Karpas-422 (cell line): ENCODE data around the gene ACSM4. TPM values are rescaled to one million over a fixed set of nuclear protein-coding genes. Genes with fewer than 3 reads are reported as not detected.
A peak's percentile ranks its signal among the peaks of the same experiment; 100 is the strongest.
"Not testable (repeated sequence)": the region's sequence is repeated elsewhere in the genome, so short reads cannot be mapped to it uniquely, and the experiment has no call there.

Source experiments
- DNase-seq: peaks from one replicate; pipeline ENCODE4 v3.0.0-alpha.2; 2015
- H2AFZ ChIP-seq: fragments of 200-600 bp; sonication (generic); 2 replicates; pipeline ENCODE4 v1.6.1; 2014; ENCODE audit warnings: antibody characterized with exemption, low read length, mixed read lengths
- H3K27ac ChIP-seq: fragments of 200-600 bp; sonication (generic); 2 replicates; pipeline ENCODE4 v1.5.1; 2014; ENCODE audit warnings: mild to moderate bottlenecking, low read length, moderate library complexity
- H3K27me3 ChIP-seq: fragments of 200-600 bp; sonication (generic); 2 replicates; pipeline ENCODE4 v1.6.1; 2014; ENCODE audit warnings: low read length, mixed read lengths
- H3K36me3 ChIP-seq: fragments of 200-600 bp; sonication (generic); 2 replicates; pipeline ENCODE4 v1.6.1; 2014; ENCODE audit warnings: low read length, mixed read lengths; ENCODE audit not compliant: insufficient read depth
- H3K4me1 ChIP-seq: fragments of 200-600 bp; sonication (generic); 2 replicates; pipeline ENCODE4 v1.6.1; 2014; ENCODE audit warnings: mild to moderate bottlenecking, low read length, mixed read lengths
- H3K4me2 ChIP-seq: fragments of 200-600 bp; sonication (generic); 2 replicates; pipeline ENCODE4 v1.6.1; 2014; ENCODE audit warnings: low read length, low read depth, mild to moderate bottlenecking; ENCODE audit not compliant: poor library complexity, severe bottlenecking
- H3K4me3 ChIP-seq: fragments of 200-600 bp; sonication (generic); 2 replicates; pipeline ENCODE4 v1.5.1; 2014; ENCODE audit warnings: mild to moderate bottlenecking, antibody characterized with exemption, low read length, mixed read lengths
- H3K79me2 ChIP-seq: fragments of 200-600 bp; sonication (generic); 2 replicates; pipeline ENCODE4 v1.6.1; 2014; ENCODE audit warnings: mild to moderate bottlenecking, low read length, mixed read lengths
- H3K9ac ChIP-seq: fragments of 200-600 bp; sonication (generic); 2 replicates; pipeline ENCODE4 v1.6.0; 2014; ENCODE audit warnings: low read length
- H3K9me2 ChIP-seq: fragments of 200-600 bp; sonication (generic), shearing (Covaris generic); replicated peaks from 2 replicates; pipeline ENCODE4 v1.6.0; 2014; ENCODE audit warnings: mild to moderate bottlenecking, low read length, moderate library complexity; ENCODE audit not compliant: insufficient read depth
- H3K9me3 ChIP-seq: fragments of 300-700, 200-600 bp; sonication (generic); 2 replicates; pipeline ENCODE4 v1.6.1; 2014; ENCODE audit warnings: low read length, mixed read lengths
- H4K20me1 ChIP-seq: fragments of 200-600 bp; sonication (generic); 2 replicates; pipeline ENCODE4 v1.6.1; 2014; ENCODE audit warnings: mild to moderate bottlenecking, antibody characterized with exemption, low read length, low read depth; ENCODE audit not compliant: insufficient read depth
- total RNA-seq: library from RNA; depleted of rRNA; stranded (reverse); fragments of >200 nt; shearing (Covaris generic); gene quantifications from 2 replicates; pipeline ENCODE4 v1.2.3, GENCODE V29; 2014; ENCODE audit warnings: low replicate concordance

Gene ACSM4
- total RNA-seq, 1 experiment from 2014 or later: not detected

GRCh38 chr12:7304456-7304855, 584 bp downstream of the ACSM4 start:
- DNase-seq: no peak
- Histone ChIP-seq H3K4me3 (no peak overlapping the region), H3K36me3 (no peaks in the 10 kb centered on the region), H2AFZ (no peak overlapping the region), H3K9me2 (no peaks in the 10 kb centered on the region), H3K27me3 (no peaks in the 10 kb centered on the region), H3K27ac (no peak overlapping the region), H3K4me2 (no peak overlapping the region), H3K9ac (no peak overlapping the region), H4K20me1 (no peaks in the 10 kb centered on the region), H3K4me1 (no peaks in the 10 kb centered on the region), H3K79me2 (no peaks in the 10 kb centered on the region), H3K9me3 (no peaks in the 10 kb centered on the region)

DNA sequence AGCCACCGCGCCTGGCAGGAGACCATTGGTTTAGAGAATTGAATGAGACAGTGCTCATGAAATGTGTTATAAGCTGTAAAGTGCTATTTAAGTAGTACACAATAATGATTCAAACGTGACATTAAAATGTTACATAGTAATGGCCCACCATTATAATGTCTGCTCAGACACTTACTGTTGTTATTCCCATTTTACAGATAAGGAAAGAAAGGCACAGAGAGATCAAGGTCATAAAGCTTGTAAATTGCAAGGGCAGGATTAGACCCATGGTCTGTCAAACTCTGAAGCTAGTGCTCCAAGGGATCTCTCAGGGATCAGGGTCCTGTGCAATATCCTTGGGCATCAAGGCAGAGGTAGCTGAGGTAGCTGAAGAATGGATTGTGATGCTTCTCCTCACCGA, 6.2 kb downstream of the ACSM4 start:
- H3K4me3 ChIP-seq: no peak overlapping the region
- no peak overlapping the region for H3K9ac ChIP-seq
- no peak overlapping the region for H2AFZ ChIP-seq
- no peaks in the 10 kb centered on the region for H3K79me2 ChIP-seq
- H3K9me2 ChIP-seq: no peaks in the 10 kb centered on the region
- H3K4me2 ChIP-seq: no peak overlapping the region
- no peak for DNase-seq
- H4K20me1 ChIP-seq: no peaks in the 10 kb centered on the region
- H3K4me1 ChIP-seq: no peaks in the 10 kb centered on the region
- H3K9me3 ChIP-seq: no peaks in the 10 kb centered on the region
- no peak overlapping the region for H3K27ac ChIP-seq
- no peaks in the 10 kb centered on the region for H3K36me3 ChIP-seq
- no peaks in the 10 kb centered on the region for H3K27me3 ChIP-seq

DNA sequence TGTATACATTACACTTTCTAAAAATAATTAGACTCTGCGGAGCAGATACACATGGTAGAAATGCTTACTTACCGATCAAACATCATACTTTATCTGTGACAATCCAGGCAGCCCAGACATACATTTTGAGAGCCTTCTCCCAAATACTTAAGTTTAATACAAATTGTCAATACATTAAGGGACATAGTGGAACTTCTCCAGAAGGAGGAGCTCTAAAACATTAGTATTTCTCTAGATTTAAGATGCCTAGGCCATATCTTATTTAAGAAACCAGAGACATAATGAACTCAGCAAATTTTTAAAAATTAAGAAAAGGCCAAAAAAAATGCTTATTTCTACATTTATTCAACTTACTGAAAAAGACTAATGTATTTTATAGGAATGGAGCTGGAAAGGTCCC, 16.1 kb downstream of the ACSM4 start:
- Histone ChIP-seq H3K27me3 (no peaks in the 10 kb centered on the region), H3K4me2 (no peak overlapping the region), H3K4me3 (no peak overlapping the region), H3K9ac (no peak overlapping the region), H3K9me3 (no peaks in the 10 kb centered on the region), H3K36me3 (no peaks in the 10 kb centered on the region), H3K27ac (no peak overlapping the region), H3K79me2 (no peaks in the 10 kb centered on the region), H4K20me1 (no peaks in the 10 kb centered on the region), H3K9me2 (no peaks in the 10 kb centered on the region), H3K4me1 (no peaks in the 10 kb centered on the region), H2AFZ (no peak overlapping the region)
- DNase-seq: peak; percentile 43

GRCh38 chr12:7321624-7322023, 17.8 kb downstream of the ACSM4 start:
- H3K9ac ChIP-seq: no peak overlapping the region
- H3K27me3 ChIP-seq: no peaks in the 10 kb centered on the region
- no peak for DNase-seq
- no peaks in the 10 kb centered on the region for H4K20me1 ChIP-seq
- H3K4me1 ChIP-seq: no peaks in the 10 kb centered on the region
- H2AFZ ChIP-seq: no peak overlapping the region
- no peak overlapping the region for H3K4me3 ChIP-seq
- H3K9me3 ChIP-seq: no peaks in the 10 kb centered on the region
- H3K27ac ChIP-seq: no peak overlapping the region
- no peak overlapping the region for H3K4me2 ChIP-seq
- no peaks in the 10 kb centered on the region for H3K36me3 ChIP-seq
- no peaks in the 10 kb centered on the region for H3K9me2 ChIP-seq
- no peaks in the 10 kb centered on the region for H3K79me2 ChIP-seq

DNA sequence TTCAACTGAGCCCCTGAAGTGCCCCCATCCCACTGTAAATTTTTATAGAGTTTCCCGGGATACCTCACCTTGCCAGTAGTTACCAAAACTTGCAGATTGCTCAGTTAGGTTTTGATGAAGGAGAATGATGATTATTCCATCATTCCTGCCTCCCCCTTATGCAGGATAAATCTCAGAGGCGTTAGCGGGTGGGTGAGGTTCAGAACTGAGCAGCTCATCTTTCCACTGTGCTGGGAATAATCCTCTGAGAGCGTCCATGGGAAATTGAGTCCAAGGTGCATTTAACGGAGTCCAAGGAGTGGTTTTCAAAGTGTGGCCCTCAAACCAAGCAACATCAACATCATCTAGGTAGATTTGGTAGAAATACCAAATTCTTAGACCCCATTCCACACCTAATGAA, 18.7 kb downstream of the ACSM4 start:
- H3K9me2 ChIP-seq: no peaks in the 10 kb centered on the region
- no peaks in the 10 kb centered on the region for H3K9me3 ChIP-seq
- H2AFZ ChIP-seq: no peak overlapping the region
- no peaks in the 10 kb centered on the region for H3K36me3 ChIP-seq
- H3K4me1 ChIP-seq: no peaks in the 10 kb centered on the region
- no peaks in the 10 kb centered on the region for H4K20me1 ChIP-seq
- no peaks in the 10 kb centered on the region for H3K27me3 ChIP-seq
- no peak overlapping the region for H3K27ac ChIP-seq
- no peaks in the 10 kb centered on the region for H3K79me2 ChIP-seq
- no peak for DNase-seq
- H3K4me2 ChIP-seq: no peak overlapping the region
- no peak overlapping the region for H3K9ac ChIP-seq
- H3K4me3 ChIP-seq: no peak overlapping the region

DNA sequence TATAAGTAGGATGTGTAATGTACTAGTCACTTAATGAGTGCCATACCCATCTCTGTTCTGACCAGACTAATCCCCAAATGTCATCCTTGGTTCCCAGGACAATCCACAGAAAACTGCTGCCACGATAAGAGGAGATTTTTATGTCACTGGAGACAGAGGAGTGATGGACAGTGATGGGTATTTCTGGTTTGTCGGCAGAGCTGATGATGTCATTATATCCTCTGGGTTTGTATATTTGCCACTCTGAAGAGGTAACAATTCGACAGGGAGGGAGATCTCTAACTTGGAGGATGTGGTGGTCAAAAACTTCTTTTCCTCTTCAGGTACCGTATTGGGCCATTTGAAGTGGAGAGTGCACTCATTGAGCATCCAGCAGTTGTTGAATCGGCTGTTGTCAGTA, 20.3 kb downstream of the ACSM4 start:
- Histone ChIP-seq H3K9me2 (no peaks in the 10 kb centered on the region), H3K4me2 (no peak overlapping the region), H3K79me2 (no peaks in the 10 kb centered on the region), H3K9ac (no peak overlapping the region), H2AFZ (no peak overlapping the region), H3K4me3 (no peak overlapping the region), H3K27me3 (no peaks in the 10 kb centered on the region), H3K27ac (no peak overlapping the region), H4K20me1 (no peaks in the 10 kb centered on the region), H3K4me1 (no peaks in the 10 kb centered on the region), H3K9me3 (no peaks in the 10 kb centered on the region), H3K36me3 (no peaks in the 10 kb centered on the region)
- no peak for DNase-seq

DNA sequence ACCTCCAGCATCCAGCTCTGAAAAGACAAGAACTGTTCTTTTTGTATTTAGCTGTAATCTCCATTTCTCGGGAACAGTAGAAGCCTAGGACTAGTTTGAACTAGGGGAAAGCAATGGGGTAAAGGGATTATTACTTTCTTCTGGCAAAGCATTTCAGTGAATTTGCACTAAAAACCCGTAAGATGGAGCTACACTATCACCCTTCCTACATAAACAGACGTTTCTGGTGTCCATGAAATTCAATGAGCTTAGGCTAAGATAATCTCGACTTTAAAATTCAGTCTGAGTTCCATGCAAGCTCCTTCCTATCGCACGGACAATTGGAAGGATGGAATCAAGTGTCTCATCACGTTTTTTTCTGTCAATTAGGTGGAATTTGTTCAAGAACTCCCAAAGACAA, 24.0 kb downstream of the ACSM4 start:
- no peaks in the 10 kb centered on the region for H3K9me2 ChIP-seq
- no peaks in the 10 kb centered on the region for H3K79me2 ChIP-seq
- no peak overlapping the region for H3K4me2 ChIP-seq
- no peaks in the 10 kb centered on the region for H3K4me1 ChIP-seq
- H2AFZ ChIP-seq: no peak overlapping the region
- no peak overlapping the region for H3K27ac ChIP-seq
- no peaks in the 10 kb centered on the region for H3K9me3 ChIP-seq
- H4K20me1 ChIP-seq: no peaks in the 10 kb centered on the region
- H3K4me3 ChIP-seq: no peak overlapping the region
- no peak overlapping the region for H3K9ac ChIP-seq
- H3K36me3 ChIP-seq: no peaks in the 10 kb centered on the region
- no peaks in the 10 kb centered on the region for H3K27me3 ChIP-seq
- no peak for DNase-seq

DNA sequence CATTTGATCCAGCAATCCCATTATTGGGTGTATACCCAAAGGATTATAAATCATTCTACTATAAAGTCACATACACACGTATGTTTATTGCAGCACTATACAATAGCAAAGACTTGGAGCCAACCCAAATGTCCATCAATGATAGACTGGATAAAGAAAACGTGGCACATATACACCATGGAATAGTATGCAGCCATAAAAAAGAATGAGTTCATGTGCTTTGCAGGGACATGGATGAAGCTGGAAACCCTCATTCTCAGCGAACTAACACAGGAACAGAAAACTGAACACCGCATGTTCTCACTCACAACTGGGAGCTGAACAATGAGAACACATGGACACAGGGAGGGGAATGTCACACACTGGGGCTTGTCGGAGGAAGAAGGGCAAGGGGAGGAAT, 33.9 kb downstream of the ACSM4 start:
- H3K9me2 ChIP-seq, H3K4me2 ChIP-seq, DNase-seq: not testable (repeated sequence)

GRCh38 chr12:7339675-7340074, 35.8 kb downstream of the ACSM4 start:
- H3K4me3 ChIP-seq: no peak overlapping the region
- no peak overlapping the region for H3K9ac ChIP-seq
- H3K4me1 ChIP-seq: no peaks in the 10 kb centered on the region
- no peak overlapping the region for H2AFZ ChIP-seq
- H3K27me3 ChIP-seq: no peaks in the 10 kb centered on the region
- no peaks in the 10 kb centered on the region for H3K9me2 ChIP-seq
- no peaks in the 10 kb centered on the region for H4K20me1 ChIP-seq
- no peak for DNase-seq
- H3K79me2 ChIP-seq: no peaks in the 10 kb centered on the region
- no peak overlapping the region for H3K4me2 ChIP-seq
- H3K27ac ChIP-seq: no peak overlapping the region
- no peaks in the 10 kb centered on the region for H3K36me3 ChIP-seq
- H3K9me3 ChIP-seq: no peaks in the 10 kb centered on the region; the same call in 1 of the 2 replicates

More for the DNA sequence above, 33.9 kb downstream of the ACSM4 start:
- H3K79me2 ChIP-seq, H3K27me3 ChIP-seq, H3K27ac ChIP-seq, H2AFZ ChIP-seq, H3K4me3 ChIP-seq, H3K4me1 ChIP-seq, H3K9me3 ChIP-seq, H3K9ac ChIP-seq, H3K36me3 ChIP-seq, H4K20me1 ChIP-seq: not testable (repeated sequence)
